GM18517 (cell line): ENCODE data around the gene OPTC.

Experiments used
- ATAC-seq: cut with Tn5 transposase; IDR thresholded peaks from one replicate; pipeline ENCODE4 v1.9.1; 2021; ENCODE audit warnings: mild to moderate bottlenecking, moderate library complexity; ENCODE audit not compliant: unreplicated experiment

Gene OPTC

DNA sequence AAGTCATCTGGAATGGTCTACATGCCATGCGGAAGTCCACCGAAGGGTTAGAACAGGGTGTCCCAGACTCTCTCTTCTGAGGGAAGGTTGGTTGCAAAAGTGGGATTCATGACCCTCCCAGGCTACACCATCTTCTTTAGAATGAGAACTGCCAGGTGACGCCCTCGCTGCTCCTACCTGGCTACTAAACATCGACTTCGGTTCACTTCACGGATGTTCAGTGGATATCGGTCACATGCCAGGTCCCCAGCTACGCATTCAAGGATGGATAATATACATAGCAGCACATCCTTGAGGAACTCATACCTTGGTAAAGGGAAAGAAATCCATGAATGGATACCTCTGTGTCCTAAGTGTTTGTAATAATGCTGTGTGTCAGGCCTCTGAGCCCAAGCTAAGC, 3.3 kb upstream of the OPTC start:
- no peak for ATAC-seq

DNA sequence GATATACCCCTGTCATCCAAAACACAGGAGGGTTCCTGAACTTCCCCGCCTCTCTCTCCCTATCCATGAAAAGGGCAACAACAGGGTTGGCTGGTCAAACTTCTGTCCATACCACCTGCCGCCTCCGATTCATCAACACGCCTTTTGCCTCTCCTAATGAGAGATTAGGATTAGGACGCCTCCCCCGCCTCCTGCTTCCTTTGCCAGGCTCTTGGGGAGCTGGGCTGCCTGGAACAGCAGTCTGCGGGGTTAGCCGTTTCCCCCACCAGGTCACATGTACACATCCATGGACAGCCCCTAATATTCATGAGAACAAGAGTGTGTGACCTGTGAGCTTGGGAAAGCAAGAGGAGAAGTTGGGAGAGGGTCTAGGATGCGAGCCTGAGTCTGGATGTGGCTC, 2.3 kb upstream of the OPTC start:
- no peak for ATAC-seq

DNA sequence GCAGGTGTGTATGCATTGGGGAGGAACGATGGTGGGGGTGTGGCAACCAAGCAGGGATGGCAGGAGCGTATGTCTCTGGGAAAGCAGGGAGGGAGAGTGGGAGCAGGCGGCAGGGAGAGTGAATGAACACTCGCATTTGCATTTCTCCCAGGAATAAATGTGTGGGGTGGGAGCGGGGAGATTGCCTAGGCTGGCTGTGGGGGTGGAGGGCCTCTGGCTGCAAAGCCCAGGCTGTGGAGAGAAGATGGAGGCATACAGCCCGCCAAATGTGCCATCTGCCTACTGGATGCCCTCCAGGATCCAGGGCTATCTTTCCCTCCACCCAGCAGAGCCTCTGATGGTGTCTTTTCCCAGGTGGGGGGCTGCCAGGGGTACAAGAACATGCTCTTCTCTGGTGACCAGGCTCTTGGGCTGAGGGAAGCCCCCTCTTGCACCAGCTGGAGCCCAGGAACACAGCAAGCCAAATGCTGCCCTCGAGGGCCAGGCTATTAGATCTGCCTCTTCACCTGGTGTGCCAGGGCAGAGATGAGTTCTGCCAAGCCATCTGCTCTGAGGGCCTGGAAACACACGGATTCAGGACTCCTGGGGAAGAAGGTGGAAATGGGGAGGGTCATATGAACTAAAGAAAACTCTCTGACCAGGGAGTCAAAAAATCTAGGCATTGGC, 1.7 kb upstream of the OPTC start:
- no peak for ATAC-seq

GRCh38 chr1:203492748-203493130, 1.2 kb upstream of the OPTC start:
- ATAC-seq = no peak

GRCh38 chr1:203495845-203496244, 1.9 kb downstream of the OPTC start:
- no peak for ATAC-seq

DNA sequence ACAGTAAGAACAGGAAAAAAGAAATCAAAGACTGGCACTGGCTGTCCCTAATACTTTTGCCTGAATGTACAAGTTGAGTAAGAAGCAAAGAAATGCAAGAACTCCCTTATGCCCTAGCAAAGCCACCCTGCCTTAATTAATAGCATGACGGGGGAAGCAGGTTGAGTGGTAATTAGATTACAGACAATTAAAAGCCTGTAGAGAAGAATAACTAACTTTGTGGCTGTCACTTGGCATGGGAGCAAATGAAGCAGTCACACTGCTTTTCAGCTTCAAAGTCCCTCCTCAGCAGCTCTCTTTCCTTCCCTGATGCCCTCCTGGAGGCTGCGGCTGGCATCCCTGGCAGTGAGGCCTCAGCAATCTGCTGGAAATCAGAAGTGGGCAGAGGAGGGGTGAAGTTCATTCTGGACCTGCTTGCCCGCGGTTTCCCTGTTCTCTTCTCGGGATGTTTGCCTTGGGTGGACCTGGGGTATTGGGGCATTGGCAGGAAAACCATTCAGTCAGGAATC, 3.4 kb downstream of the OPTC start:
- ATAC-seq = no peak

- ATAC-seq = no peak
Observed at GRCh38 chr1:203499643-203500278, 5.8 kb downstream of the OPTC start.

- no peak for ATAC-seq
Observed at GRCh38 chr1:203500279-203500678, 6.3 kb downstream of the OPTC start.

GRCh38 chr1:203503836-203504235, 9.9 kb downstream of the OPTC start:
- ATAC-seq = no peak

DNA sequence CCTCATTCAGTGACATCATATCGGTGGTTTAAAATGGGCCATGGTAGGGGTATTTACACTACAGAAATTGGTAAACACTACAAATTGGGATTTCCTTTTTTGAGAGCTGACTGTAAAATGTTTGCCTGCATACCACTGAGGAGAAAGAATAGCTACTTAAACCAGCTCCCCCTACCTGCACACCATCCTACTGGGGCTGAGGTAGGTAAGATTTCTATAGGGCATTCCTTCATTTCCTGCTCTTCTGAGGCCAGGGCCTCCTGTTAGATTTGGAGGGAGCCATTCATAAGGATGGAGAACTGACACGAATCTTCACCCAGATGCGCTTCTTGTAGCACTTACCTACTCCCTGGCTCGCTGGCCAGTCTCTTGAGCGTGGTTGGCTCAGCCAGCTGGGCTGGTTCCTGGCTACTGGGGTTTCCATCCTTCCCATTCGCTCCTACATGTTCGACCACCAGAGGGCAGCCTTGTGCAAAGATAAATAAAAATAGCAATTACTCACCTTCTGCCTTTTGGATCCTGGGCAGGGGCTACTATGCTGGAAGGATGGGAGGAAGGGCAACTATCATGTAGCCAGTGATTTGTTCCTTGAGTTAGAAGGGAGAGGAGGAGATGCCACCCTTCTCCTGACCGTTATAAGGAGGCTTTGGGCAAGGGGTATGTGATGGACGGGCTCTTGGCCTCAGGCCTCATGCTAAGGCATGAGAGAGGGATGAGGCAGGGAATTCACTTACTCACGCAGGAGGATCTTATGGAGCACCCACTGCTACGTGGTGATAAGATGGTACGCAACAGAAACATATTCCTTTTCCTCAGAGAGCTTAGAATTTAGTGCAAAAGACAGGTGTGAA, 10.7 kb downstream of the OPTC start:
- no peak for ATAC-seq

GRCh38 chr1:203505526-203506204, 11.7 kb downstream of the OPTC start:
- no peak for ATAC-seq

DNA sequence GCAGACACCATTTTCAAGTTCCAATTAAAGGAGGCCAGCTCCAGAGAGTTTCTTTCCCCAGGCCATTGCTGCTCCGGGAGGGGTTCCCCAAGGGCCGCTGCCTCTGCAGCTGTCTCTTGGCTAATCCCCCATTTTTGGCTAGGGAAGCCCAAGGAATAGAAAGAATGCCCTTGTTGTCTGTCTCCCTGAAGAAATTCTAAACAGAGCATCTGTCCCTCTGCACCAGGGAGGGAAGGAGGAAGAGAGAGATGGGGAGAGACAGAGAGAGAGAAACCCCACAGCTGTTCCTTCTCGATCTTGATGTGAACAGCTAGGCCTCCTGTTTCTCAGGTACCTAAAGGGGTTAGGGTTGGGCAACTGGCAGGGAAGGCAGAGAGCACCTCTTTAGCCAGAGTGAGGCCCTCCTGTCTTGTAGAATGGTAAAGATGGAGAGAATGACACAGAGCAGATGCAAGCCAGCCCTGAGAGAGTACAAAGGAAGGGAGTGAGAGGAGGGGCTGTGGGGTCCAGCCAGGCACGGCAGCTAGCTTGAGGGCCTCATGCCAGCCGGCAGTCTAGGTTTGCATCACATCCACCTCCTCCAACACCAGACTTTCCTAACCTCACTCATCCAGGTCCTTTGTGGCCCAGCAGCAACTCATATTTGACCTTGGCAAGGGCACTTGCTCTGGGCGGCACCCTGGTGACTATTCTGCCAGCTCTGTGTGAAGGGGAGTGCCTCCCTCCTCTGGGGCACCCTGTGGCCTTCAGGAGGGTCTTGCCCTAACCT, 13.1 kb downstream of the OPTC start:
- no peak for ATAC-seq

DNA sequence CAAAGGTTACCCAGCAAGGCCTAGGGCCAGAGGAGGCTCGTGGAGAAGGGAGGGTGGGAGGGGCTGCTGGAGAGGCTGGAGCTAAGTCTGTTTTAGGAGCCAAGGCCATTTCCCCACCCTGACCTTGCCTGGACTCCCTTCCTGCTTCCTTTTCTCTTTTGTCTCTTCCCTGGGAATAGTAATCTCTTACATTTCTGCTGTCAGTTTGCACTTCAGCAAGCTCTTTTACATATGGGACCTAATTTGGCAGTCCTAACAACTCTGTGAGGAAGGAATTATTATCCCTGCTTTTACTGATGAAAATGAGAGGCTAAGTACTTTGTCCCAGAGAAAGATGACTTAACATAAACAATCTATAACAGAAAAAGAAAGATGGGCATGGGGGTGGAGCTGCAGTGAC, 13.8 kb downstream of the OPTC start:
- no peak for ATAC-seq

- ATAC-seq = no peak
Observed at GRCh38 chr1:203508463-203509073, 14.6 kb downstream of the OPTC start.

- no peak for ATAC-seq
Observed at GRCh38 chr1:203509135-203509534, 15.2 kb downstream of the OPTC start.

GRCh38 chr1:203511513-203511912, 17.6 kb downstream of the OPTC start:
- ATAC-seq = no peak

GRCh38 chr1:203511930-203512329, 18.0 kb downstream of the OPTC start:
- ATAC-seq = no peak

- no peak for ATAC-seq
Observed at GRCh38 chr1:203512517-203512847, 18.5 kb downstream of the OPTC start.

- ATAC-seq = no peak
Observed at GRCh38 chr1:203512848-203513584, 19.1 kb downstream of the OPTC start.
